ENCODE results near the gene NOTCH1.
A peak's percentile ranks its signal among the peaks of the same experiment; 100 is the strongest.
"Not testable (repeated sequence)": the region's sequence is repeated elsewhere in the genome, so short reads cannot be mapped to it uniquely, and the experiment has no call there.

The NOTCH1 gene

DNA sequence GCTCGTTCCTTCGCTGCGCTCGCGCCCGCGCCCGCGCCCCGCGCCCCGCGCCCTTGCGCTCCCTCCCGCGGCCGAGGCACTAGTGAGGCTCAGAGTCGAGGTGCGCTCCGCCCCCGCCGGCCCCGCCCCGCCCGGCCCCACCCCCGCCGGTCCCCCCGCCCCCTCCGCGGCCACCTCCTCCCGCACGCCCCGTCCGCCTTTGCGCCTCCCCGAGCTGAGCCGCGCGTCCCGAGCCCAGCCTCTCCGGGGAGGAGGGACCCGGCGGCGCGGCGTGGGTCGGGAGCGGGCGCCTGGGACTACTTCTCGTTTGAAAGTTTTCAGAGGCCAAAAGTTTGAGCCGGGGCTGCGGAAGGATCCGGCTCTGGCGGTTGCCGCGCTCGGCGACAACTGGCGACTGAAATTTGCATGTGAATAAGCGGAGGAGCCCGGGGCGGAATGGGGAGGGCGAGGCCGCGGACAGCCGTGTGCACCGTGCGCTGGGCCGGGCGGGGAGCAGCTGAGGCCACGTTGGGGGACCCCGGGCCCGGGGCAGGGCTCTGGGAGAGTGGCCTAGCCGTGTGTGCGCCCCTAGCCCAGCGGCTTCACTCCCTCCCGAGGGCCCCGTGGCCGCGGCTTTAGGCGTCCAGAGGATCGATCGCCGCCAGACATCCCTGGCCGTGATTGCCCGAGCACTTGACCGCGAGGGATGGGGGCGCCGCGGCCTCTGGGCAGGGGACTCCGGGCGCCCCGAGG is at the start of gene NOTCH1:
Gene NOTCH1 (minus strand): TSS at position 84 of the 732 bp plus-strand sequence. CDS start 262 bp downstream, outside the sequence.
- DNase-seq, result peak; percentile 96

DNA sequence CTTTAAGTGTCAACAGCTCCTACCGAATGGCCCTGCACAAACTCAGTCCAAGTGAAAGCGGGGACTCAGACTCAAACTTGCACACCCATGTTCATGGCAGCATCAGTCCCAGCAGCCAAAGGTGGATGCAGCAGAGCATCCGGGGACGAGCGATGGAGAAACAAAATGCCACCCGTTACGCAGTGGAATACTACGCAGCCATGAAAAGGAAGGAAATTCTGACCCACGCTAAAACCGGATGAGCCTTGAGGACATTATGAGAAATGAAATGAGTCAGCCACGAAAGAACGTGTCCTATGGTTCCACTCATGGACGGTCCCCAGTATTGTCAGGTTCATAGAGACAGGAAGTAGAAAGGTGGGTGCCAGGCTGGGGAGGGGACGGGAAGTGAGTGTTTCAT is 48.6 kb upstream of the NOTCH1 start:
- DNase-seq, result no peak

DNA sequence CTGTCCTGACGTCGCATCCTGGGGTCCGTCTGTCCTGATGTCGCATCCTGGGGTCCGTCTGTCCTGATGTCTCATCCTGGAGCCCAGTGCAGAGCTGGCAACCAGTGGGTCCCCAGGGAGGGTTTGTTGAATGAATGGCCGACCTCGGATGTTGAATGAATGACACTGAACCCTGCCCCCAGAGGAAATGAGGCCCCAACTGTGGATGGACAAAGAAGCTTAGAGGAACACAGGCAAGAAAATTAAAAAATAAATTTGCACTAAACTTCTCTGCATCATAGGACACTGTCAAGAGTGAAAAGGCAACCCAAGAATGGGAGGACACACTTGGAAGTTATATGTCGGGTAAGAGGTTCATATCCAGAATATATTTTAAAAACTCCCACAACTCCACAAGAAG is 47.7 kb upstream of the NOTCH1 start:
- no peak for DNase-seq

DNA sequence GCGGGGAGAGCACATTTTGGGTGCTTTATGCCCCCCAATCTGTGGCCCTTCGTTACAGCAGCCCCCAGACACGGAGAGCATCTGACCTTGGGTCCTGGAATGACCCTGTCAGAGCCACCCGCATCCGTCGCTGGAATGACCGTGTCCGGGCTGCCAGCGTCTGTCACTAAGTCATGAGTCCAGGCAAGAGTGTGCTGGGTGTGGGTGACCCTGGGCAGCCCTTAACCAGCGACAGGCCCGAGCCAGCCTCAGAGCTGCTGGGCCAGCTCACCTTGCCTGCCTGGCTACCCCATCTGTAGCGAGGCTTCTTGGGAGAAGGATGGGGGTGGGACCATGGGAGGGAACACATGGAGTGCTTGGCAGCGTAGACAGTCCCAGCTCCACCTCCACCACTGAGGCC is 46.8 kb upstream of the NOTCH1 start:
- no peak for DNase-seq

DNA sequence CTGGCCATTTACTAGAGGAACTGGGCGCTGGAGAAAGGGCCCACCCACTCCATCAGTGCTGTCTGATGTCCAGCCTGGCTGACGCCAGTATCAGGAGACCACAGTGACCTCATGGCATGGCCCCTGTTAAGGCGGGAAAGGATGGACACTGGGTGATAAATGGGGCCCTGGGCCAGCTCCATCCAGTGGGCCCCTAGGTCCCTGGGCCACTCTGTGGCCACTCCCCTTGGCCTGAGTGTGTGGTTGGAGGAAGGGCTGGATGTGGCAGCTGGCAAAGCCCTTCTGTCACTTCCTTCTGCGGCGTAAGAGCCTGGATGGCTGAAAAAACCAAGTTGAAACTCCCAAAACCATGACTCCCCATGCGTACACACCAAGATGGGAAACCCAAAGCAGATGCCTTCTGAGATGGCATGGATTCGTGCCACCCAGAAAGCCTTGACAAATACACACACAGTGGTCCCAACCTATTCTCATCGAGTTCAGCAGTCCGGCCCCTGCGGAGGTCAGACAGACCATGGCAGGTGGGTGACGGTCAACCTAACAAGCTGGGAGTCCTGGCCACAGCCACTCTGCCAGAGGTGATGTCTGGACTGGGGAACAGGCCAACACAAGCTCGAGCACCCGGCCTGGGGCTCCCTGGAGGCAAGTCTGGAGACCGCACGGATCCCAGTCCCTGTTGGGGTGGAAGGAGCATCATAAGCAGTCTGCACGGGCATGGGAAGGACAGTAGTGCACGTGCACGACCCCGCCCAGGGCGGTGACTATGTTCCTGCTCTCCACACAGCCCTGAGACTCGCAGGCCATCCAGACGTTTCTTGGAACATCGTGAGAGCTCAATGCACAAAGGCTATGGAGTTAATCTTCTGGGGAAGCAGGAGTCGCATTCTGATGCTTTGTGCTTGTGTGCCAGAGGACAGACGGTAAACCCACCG is 45.2 kb upstream of the NOTCH1 start:
- no peak for DNase-seq

DNA sequence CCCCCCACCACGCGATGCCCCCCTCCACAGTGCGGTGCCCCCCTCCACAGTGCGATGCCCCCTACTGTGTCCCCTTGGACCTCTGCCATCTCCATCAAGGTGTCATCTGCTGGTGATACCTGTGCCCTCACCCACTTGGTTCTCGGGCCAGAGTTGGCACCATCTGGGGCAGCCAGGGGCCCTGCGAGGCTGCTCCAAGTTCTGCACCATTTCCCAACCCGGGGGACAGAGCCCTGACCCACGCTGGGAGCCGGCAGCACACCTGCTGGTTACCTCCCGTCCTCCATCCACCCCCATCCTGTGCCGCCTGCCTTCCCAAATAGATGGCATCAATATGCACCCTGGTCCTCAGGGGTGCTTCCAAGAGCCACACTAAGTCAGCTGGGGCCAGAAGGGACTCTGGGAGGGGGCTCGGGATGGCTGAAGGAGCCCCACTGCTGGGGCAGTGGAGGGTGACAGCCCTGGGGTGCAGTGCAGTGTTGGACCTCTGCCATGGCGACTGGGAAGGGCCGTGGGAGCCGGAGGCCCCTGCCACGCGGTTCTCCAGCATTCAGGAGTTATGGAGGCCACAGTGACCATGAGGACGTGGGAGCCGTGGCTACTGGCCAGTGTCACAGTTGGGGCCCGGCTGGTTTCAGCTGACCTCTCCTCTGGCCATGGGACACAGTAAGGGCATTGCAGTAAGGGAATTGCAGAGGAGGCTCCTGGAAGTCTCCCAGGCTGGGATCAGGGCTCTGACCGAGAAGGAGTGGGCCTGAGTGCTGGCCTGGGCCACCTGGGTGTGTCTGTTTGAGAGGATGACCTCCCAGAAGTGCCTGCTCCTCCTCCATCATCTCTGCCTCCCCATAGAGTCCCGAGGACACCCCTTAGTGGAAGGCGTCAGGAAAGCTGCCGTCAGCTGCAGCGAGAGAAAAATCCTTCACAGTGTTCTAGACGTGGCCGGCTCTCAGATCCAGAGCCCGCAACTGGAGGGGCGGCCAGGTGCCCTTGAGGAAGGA is 44.2 kb upstream of the NOTCH1 start:
- DNase-seq, result no peak

DNA sequence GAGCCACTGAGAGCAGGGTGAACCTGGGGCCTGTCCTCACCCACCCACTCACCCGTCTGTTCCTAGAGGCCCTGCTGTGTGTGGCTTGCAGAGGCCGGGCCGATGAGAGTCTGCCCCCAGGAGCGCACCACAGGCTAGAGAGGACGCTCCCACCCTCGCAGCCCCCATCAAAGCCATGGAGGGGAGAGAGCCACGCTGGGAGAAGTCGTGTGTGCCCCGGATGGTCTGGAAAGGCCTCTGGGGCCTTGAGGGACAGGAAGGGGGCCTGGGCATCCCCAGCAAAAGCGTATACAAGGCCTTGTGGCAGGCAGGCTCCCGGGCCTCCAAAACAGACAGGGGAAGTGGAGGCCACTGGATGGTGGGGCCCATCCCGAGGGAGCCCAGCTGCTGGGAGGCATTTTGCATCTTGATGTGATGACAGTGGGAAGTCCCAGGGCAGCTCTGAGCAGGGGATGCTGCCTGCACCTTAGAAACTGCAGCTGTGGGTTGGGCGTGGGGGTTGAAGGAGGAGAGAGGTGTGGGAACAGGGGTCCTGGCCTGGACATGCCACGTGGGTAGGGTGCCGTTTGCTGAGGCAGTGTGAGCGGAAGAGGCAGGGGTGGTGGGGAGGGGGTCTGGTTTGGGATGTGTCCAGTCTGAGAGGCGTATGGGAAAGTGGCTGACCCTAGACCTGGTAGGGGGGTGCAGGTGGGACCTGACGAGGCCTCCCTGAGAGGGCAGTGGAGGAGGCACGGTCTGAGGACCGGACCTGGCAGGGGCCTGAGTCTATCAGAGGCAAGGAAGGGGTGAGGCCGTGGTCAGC is 43.0 kb upstream of the NOTCH1 start:
- no peak for DNase-seq

DNA sequence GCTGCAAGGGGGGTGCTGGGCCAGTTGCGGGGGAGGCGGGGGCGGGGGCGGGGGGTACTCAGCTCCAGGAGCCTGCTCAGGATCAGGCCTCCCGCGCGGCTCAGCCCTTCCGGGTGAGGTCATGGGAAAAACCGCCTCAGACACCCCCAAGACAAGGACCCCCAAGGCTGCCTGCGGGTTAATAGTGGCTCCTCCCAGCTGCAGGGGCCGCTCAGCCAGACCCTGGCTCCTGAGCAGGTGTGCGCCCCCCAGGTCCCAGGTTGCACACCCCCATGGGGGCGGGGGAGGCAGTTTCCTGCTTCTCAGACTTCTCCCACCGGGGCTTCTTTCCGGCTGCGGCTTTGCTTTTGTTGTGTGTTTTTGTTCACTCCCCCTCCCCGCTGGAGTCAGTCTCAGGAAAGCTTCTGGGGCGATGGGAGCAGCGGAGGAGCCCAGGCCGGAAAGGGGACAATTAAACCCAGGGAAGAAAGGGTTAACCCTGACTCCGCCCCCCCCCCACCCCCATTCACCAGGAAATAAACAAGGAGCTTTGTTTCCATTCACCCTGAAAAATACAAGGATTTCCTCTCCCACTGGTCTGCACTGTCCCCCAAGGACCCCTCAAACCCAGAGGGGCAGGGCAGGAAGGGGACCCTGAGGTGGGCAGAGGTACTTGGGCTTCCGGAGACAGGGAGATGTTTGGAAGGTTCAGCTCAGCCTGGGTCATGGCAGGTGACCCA is 42.3 kb upstream of the NOTCH1 start:
- DNase-seq, result no peak

DNA sequence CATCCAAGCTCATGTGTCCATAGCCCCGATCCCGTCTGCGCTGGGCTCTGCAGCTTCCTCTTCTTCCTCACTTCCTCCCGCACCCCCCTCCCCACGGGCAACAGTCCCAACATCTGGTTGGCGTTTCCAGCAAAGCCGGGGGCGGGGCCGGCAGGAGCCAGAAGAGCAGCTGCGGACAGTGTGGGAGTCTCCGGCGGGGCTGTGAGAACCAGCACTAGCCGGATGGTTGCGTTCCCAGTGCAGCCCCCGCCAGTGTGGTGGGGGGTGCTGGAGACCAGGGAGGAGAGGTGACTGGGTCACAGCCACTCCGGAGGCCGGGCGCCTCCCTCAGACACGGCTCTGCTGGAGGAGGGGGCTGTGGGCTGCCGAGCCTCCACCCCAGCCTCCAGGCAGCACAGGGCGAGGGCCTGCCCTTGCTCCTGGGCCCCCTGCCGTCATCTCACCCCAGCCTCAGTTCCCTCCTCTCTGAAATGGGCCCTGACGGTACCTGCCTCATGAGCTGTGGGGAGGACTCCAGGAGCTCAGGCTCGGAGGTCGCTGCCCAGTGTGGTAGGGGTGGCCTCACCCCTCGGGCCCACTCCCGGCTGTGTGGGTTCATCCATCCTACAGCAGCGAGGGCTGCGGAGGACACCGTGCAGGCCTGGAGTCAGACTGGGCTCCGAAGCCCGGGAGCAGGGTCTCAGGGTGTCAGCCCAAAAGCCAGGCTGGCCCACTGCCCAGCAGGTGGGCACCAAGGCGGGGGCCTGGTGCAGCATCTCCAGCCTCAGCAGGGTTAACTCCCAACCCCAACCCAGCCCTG is 41.5 kb upstream of the NOTCH1 start:
- DNase-seq, result peak; percentile 48

DNA sequence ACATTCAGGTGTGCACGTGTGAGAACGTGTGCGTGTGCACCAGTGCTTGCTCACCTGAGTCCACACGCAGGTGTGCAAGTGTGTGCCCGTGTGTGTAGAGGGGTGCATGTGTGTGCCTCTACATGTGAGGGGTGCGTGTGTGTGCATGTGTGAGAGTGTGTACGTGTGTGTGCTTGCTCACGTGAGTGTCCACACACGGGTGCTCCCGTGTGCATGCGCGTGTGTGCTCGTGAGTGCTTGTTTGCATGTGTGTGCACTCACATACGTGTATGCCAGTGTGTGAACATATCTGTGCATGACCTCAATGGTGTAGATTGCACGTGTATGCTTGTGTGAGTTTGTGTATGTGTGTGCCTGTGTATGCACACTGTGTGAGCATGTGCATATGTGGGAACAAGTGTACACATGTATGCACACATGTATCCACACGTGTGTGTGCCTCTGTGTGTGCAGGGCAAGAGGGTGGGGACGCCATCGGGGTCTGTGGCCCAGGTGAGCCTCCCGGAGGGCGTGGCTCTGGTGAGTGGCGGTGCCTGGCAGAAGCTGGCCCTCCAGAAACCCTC is 40.6 kb upstream of the NOTCH1 start:
- DNase-seq, result no peak

DNA sequence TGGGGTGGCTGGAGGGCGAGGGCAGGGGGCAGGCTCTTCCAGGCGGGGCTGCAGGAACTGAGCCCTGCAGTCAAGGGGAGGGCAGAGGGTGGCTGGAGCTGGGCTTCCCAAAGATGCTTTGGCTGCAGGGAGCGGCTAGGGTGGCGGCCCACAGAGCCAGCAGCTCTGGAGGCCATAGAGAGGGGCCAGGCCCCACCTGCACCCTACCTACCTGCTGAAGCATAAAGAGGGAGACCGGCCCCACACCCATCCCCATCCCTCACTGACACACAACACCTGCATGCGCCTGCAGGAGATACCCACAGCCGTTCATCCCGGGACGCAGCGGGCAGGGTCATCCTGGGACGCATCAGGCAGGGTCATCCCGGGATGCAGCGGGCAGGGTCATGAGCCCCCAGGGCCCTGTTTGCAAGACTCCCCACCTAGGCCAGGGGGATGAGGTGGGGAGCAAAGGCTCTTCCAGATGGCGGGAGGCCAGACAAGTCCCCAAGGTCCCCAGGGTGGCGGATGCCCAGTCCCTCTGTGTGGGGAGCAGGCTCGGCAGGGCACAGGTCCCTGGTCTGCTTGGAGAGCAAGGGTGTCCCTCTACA is 39.8 kb upstream of the NOTCH1 start:
- no peak for DNase-seq

DNA sequence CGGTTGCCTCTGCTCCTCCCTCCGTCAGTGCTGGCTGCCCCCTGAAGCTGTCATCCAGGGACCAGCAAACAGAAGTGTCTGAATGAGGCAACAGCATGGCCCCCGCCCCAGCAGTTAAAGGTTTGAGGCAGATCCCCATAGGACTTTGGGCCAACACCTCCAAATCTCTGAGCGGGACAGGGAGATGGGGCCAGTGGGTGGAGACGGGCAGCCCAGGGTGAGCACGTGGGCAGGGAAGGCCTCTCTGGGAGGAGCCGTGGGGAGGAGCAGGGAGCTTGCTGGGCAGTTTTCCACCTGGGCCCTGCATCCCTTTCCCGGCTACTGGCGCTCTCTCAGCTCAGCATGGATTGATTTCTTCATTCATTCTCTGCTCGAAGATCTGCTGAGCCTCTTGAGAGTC is 39.1 kb upstream of the NOTCH1 start:
- DNase-seq, result no peak

DNA sequence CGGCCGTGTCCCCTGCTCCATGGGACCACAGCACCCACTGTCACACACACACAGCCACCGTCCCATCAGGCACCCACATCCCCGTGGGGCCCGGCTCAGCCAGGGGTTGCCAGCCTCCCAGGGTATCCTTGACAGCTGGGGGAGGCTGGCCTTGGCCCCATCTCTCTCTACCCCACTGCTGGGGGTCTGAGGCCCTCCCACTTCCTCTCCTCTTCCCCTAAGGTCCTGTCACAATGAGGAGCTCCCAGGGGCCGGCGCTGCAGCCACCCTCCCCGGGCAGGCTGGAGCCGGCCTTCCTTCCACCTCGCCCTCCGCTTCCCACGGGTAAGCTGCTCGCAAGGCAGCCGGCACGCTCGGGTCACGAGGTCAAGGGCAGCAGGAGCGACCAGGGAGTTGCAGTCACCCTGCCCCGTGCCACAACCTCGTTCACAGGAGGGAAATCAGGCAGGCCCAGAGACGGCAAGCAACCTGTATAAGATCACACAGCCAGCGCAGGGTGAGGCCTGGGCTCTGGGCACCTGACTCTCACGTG is 38.6 kb upstream of the NOTCH1 start:
- no peak for DNase-seq

DNA sequence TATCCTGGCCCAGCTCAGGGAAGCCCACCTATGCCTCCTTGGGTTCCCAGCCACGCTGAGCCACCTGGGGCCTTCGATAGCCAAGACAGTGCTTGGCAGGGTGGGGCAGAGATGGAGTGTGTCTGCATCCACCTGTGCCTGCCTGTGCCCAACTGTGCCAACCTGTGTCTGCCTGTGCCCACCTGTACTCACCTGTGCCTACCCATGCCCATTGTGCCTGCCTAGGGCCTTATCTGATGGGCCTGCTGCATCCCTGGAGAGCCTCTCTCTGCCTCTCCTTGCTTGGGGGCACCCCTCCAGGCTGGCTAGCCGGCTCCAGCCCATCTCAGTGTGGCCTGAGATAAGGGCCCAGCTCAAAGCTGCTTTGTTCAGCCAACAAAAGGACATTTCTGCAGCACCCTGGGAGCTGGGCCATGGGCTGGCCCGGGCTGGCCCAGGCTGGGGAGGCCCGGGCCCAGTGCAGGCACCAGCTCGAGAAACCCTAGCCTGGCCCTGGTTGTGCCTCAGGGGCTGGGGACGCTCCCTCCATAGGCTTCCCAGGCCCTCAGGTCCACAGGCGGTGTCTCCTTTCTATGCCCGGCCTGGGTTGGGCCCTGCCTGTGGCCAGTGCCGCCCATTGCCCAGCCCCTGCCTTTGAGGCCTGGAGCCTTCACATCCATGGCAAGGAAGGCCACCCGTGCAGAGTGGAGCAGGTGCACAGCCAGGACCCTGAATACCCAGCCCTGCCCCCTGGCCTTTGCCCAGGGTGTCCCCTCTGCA is 37.3 kb upstream of the NOTCH1 start:
- no peak for DNase-seq

DNA sequence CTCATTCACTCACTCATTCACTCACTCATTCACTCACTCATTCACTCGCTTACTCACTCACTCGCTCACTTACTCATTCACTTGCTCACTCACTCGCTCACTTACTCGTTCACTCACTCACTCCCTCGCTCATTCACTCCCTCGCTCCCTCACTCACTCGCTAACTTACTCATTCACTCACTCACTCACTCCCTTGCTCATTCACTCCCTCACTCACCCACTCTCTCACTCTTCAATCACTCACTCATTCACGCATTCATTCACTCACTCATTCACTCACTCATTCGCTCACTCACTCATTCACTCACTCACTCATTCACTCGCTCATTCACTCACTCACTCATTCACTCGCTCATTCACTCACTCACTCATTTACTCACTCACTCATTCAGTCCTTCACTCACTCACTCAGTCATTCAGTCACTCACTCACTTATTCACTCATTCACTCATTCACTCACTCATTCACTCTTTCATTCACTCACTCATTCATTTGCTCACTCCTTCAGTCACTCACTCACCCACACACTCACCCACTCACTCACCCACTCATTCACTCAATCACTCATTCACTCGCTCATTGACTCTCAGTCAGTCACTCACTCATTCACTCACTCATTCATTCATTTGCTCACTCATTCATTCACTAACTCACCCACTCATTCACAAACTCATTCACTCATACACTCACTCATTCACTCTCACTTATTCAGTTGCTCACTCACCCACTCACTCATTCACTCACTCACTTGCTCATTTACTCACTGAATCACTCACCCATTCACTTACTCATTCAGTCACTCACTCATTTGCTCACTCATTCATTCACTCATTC is 36.0 kb upstream of the NOTCH1 start:
- DNase-seq, result no peak

DNA sequence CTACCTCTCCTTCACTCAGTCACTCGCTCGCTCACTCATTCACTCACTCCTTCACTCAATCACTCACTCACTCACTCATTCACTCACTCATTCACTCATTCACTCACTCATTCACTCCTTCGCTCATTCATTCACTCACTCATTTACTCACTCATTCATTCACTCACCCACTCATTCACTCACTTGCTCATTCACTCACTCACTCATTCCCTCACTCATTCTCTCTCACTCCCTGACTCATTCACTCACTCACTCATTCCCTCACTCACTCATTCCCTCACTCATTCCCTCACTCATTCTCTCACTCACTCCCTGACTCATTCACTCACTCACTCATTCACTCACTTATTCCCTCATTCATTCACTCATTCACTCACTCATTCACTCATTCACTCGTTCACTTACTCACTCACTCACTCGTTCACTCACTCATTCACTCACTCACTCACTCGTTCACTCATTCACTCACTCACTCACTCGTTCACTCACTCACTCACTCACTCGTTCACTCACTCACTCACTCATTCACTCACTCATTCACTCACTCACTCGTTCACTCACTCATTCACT is 33.9 kb upstream of the NOTCH1 start:
- not testable (repeated sequence) for DNase-seq

Data from fibroblast of skin of right biceps (primary cell).